Thyroid gland (tissue), 4 donors: Measurements from ENCODE around the gene ZNF423. TPM values are rescaled to one million over a fixed set of nuclear protein-coding genes. Genes with fewer than 3 reads are reported as not detected.

Experiments used
- DNase-seq, 2 donors: peaks; one replicate each; pipeline ENCODE4 v3.0.0-alpha.2; 2019
- H3K27ac ChIP-seq, 3 donors: fragments of 200-600 bp; sonication (generic); 1 replicate in 2 of 3; 2 replicates in 1 of 3; pipeline ENCODE4 v1.5.1; 2016 to 2019; ENCODE audit warnings: mild to moderate bottlenecking in 1 of 3, moderate library complexity in 1 of 3
- H3K27me3 ChIP-seq: fragments of 200-600 bp; sonication (generic); one replicate; pipeline ENCODE4 v1.5.1; 2019
- H3K36me3 ChIP-seq, 2 donors: fragments of 200-600 bp; sonication (generic); one replicate each; pipeline ENCODE4 v1.5.1; 2016 to 2019
- H3K4me1 ChIP-seq, 2 donors: fragments of 200-600 bp; sonication (generic); one replicate each; pipeline ENCODE4 v1.5.1; 2017 to 2019
- H3K4me3 ChIP-seq, 3 donors: fragments of 200-600 bp; sonication (generic); replicated peaks in 1 of 3; 1 replicate in 2 of 3; 2 replicates in 1 of 3; pipeline ENCODE4 v1.5.1; 2016; ENCODE audit warnings: mild to moderate bottlenecking in 1 of 3
- H3K9me3 ChIP-seq: fragments of 200-600 bp; sonication (generic); one replicate; pipeline ENCODE4 v1.5.1; 2017
- POLR2A ChIP-seq, 2 donors: fragments of 450-650 bp; IDR thresholded peaks; one replicate each; pipeline ENCODE4 v1.6.1; 2017; ENCODE audit warnings: antibody characterized with exemption in 2 of 2, mild to moderate bottlenecking in 2 of 2, moderate library complexity in 1 of 2
- WGBS, 2 donors: methylation state at CpG; one replicate each; pipeline ENCODE4 v1.1.5; 2017; 5-methylcytosine and 5-hydroxymethylcytosine counted together
- intact Hi-C: fragments of 100-400 bp; cut with DNase I; formaldehyde crosslinking; loops from one replicate; pipeline ENCODE4 v1.15.1; 2023
- total RNA-seq, 4 donors: library from RNA; depleted of rRNA; stranded (reverse); fragments of >200 nt; gene quantifications; one replicate each; pipeline ENCODE4 v1.2.3, GENCODE V29; 2016
- TF ChIP-seq, protein P1 (sequence below), 6 experiments: fragments of 200-600 bp in 3 of 6; fragments of 450-650 bp in 3 of 6; sonication (generic) in 3 of 6; IDR thresholded peaks; one replicate each; pipeline ENCODE4 v1.5.1; 2016 to 2019; ENCODE audit warnings: antibody characterized with exemption in 6 of 6, mild to moderate bottlenecking in 2 of 6, inconsistent platforms in 1 of 6, moderate library complexity in 1 of 6

Gene ZNF423
- total RNA-seq, 4 donors from 2014 or later = 7.4 to 10.0 (median 8.5) TPM

DNA sequence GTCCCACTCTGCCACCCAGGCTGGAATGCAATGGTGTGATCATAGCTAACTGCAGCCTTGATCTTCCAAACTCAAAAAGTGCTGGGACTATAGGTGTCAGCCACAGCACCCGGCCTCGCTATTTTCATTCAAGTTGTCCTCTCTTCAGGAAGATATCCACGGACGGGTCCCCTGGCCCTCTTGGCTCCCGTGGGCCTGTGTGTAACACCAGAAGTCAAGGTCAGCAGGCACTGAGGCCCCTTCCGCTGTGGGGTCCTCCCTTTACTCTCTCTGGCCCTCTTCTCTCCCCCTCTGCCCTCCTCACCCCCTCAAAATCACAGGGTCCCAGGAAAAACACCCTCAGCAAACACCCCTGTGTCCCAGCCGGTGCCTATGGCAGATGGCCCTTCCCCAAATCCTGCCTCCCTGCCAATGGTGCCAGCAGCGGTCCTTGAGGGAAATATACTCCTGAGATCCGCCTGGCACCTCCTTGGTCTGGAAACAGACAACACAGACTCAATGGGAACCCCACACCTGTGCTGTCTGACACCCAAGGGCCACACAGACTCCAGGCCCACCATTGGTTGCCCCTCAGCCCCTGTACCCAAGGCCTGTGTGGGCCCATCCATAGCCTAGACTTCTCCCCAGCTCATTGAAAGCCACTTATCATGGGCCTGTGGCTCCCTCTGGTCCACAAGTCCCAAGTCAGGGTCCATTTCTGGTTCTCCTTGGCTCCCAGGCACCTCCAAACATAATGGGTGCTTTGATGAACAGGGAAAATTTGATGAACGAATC, 221.5 kb downstream of the ZNF423 start:
- no peaks in the 10 kb centered on the region for H3K27me3 ChIP-seq
- H3K4me3 ChIP-seq = no peak overlapping the region
- H3K36me3 ChIP-seq = peaks cover 0 to 4% of the 10 kb centered on the region in 2 donors
- DNase-seq = no peak
- no peak overlapping the region for H3K27ac ChIP-seq
- 92 to 94% methylated on average over 9 to 10 of the region's 10 CpGs for whole genome bisulfite sequencing, 2 donors
- no peaks in the 10 kb centered on the region for H3K9me3 ChIP-seq
- peaks cover 3 to 20% of the 10 kb centered on the region in 2 donors for H3K4me1 ChIP-seq
- intact Hi-C loops = no loop called here
- TF ChIP-seq, protein P1, sequence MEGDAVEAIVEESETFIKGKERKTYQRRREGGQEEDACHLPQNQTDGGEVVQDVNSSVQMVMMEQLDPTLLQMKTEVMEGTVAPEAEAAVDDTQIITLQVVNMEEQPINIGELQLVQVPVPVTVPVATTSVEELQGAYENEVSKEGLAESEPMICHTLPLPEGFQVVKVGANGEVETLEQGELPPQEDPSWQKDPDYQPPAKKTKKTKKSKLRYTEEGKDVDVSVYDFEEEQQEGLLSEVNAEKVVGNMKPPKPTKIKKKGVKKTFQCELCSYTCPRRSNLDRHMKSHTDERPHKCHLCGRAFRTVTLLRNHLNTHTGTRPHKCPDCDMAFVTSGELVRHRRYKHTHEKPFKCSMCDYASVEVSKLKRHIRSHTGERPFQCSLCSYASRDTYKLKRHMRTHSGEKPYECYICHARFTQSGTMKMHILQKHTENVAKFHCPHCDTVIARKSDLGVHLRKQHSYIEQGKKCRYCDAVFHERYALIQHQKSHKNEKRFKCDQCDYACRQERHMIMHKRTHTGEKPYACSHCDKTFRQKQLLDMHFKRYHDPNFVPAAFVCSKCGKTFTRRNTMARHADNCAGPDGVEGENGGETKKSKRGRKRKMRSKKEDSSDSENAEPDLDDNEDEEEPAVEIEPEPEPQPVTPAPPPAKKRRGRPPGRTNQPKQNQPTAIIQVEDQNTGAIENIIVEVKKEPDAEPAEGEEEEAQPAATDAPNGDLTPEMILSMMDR (IDR thresholded peaks at IDR 0.05) = no peak
- TF ChIP-seq POLR2A (IDR thresholded peaks at IDR 0.05) = no peak

DNA sequence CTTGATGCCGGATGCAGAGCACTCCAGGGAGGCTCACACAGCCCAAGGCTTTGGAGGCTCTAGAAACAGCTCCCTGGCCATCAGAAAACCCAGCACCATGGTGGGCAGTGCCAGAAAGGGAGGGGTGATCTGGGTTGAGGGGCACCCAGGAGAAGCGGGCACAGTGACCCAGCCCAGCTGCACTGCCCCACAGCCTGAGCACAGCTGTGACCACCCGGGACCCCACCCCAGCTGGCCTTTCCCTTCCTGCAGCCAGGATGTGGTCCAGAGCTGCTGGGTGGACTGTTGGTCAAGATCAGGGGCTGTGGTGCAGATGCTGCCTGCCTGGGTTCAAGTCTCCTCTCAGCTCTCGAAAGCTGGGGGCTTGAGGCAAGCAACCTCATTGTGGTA, 223.1 kb downstream of the ZNF423 start:
- 100% methylated on average over 2 to 3 of the region's 4 CpGs for WGBS, 2 donors
- peaks cover 0 to 8% of the 10 kb centered on the region in 2 donors for H3K4me1 ChIP-seq
- H3K27ac ChIP-seq = no peak overlapping the region
- intact Hi-C loops = no loop called here
- no peaks in the 10 kb centered on the region for H3K27me3 ChIP-seq
- no peak for DNase-seq
- H3K9me3 ChIP-seq = no peaks in the 10 kb centered on the region
- no peak overlapping the region for H3K4me3 ChIP-seq
- peaks cover 0 to 4% of the 10 kb centered on the region in 2 donors for H3K36me3 ChIP-seq
- TF ChIP-seq, protein P1 (IDR thresholded peaks at IDR 0.05) = no peak
- TF ChIP-seq POLR2A (IDR thresholded peaks at IDR 0.05) = no peak

DNA sequence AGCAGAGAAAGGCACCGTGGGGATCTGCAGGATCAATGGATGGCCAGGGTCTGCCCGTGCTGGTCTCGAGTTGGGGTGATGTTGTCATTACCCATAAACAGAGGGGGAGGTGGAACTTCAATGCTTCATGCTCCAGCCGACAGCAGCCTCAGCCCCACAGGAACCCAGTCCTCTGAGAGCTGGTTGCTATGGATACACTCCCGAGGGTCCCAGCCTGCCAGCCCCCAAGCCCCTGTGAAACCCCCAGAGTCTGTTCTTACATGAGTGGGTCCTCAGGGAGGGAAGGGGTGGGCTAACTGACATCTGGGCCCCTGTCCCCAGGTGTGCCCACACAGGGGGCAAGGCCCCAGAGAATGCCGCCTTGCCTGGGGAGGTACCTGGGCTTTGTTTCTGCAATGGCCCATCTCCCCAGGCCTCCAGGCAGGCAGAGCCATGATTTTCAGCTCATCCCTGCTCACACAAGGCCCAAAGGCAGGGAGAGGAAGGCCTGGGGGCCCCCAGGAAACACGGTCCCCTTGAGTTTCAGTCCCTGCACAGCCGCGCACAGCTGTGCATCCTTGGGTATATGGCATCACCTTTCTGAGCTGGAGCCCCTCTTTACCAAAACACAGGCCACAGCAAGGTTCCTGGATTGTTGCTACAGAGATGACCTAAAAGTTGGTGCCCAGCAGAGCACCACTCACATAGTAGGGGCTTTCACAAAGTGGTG, 223.7 kb downstream of the ZNF423 start:
- Histone ChIP-seq H3K9me3 (no peaks in the 10 kb centered on the region), H3K4me1 (peaks cover 0 to 8% of the 10 kb centered on the region in 2 donors), H3K4me3 (no peak overlapping the region), H3K27ac (no peak overlapping the region), H3K36me3 (peaks cover 0 to 4% of the 10 kb centered on the region in 2 donors), H3K27me3 (no peaks in the 10 kb centered on the region)
- WGBS, 2 donors = 91 to 97% methylated on average over 4 to 8 of the region's 9 CpGs
- intact Hi-C loops = no loop called here
- TF ChIP-seq, protein P1 (IDR thresholded peaks at IDR 0.05) = no peak
- no peak for TF ChIP-seq POLR2A (IDR thresholded peaks at IDR 0.05)
- no peak for DNase-seq

DNA sequence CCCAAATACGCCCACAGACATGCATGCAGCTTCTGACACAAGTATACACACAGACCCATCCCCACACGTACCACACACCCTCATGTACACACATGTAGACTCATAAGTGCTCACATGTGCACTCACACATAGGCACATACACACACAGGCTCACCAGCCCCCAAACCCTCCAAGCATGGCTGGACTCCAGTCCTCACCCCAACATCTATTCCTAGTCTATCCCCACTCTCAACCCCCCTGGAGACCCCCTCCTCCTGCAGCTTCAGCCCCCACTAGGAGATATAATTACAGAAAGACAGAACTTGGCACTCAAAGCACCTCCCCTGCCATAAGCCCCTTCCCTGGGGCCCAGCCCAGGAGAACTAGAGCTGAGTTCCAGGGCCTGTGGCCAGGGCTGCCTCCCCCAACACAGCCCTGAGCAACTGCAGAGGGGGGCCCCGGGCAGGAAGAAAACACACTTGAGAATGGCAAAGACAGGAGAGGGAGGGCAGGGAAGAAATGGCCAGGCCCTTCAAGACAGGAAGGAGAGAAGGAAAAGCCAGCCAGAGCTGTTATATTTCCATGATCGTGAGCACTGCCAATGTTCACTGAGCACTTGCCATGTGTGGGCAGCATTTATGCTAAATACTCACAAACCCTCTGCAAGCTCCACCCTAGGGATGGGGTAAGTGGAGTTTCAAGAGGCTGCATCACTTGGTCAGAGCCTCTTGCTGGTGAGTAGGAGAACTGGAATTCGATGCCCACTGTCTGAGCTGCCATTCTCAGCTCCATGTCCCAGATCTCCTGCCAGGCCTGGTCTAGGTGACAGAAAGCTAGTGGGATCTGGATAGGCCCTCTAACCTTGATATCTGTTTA, 224.5 kb downstream of the ZNF423 start:
- H3K27ac ChIP-seq = no peak overlapping the region
- intact Hi-C loops = no loop called here
- no peaks in the 10 kb centered on the region for H3K9me3 ChIP-seq
- peaks cover 0 to 2% of the 10 kb centered on the region in 2 donors for H3K36me3 ChIP-seq
- 35 to 55% methylated on average over 5 of the region's 5 CpGs for WGBS, 2 donors
- TF ChIP-seq, protein P1 (IDR thresholded peaks at IDR 0.05) = no peak
- TF ChIP-seq POLR2A (IDR thresholded peaks at IDR 0.05) = no peak
- peaks cover 0 to 8% of the 10 kb centered on the region in 2 donors for H3K4me1 ChIP-seq
- H3K27me3 ChIP-seq = no peaks in the 10 kb centered on the region
- no peak overlapping the region for H3K4me3 ChIP-seq
- DNase-seq = no peak
